ENCODE results near the gene PSMD14.

Gene PSMD14

DNA sequence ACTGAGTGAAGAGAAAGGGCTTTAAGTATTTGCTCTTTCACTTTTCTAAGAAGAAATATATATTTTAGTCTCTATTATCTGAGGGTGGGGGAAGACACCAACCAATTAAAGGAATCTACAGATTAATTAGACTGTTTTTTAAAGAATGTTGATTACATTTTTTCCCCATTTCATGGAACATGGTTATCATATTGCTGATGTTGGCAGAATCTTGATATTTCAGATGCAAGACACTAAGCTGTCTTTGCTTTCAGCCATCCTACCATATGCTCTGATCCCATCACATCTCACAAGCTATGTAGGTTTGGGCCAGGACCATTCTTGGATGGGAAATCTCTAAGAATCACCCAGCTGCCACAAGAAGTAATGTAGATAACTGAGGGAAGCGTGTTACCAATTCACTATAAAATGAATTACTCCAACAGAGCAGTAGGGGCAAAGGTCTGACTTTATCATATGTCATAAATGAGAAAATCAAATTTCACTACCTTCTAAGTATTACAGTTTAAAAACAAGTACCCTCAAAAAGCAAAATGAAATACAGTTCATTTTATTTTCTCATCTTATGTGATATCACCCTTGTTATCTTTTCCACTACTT, 101.2 kb downstream of the PSMD14 start:
- TF ChIP-seq GATA3 (IDR thresholded peaks at IDR 0.05; ENCODE audit: low read depth, low read length) (no peak), GATA2 (IDR thresholded peaks at IDR 0.05; ENCODE audit: low read depth, low read length) (no peak)

DNA sequence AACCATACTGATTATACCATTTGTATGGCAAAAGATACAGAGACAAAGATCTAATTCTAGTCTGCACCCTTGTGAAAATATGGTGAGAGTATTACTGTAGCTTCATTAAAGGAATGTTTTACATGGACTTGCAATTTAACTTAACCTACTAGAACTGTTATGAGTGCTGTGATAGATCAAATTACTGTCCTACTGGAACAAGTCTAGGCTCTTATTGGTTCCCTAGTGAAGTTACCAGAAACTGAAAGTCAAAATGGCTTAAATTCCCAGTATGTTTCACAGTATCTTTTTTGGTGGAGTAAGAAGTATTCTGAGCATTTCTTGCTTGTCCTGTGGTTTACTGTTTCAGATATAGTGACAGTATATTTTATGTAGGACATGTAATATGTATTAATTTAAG, 104.1 kb downstream of the PSMD14 start:
- TF ChIP-seq GATA2 (IDR thresholded peaks at IDR 0.05; ENCODE audit: low read depth, low read length) (no peak), GATA3 (IDR thresholded peaks at IDR 0.05; ENCODE audit: low read depth, low read length) (no peak)

- TF ChIP-seq GATA3 (IDR thresholded peaks at IDR 0.05; ENCODE audit: low read depth, low read length) (no peak), GATA2 (IDR thresholded peaks at IDR 0.05; ENCODE audit: low read depth, low read length) (no peak)
Observed at GRCh38 chr2:161414042-161415033, 106.1 kb downstream of the PSMD14 start.

GRCh38 chr2:161415034-161415986, 107.1 kb downstream of the PSMD14 start:
- TF ChIP-seq GATA3 (IDR thresholded peaks at IDR 0.05; ENCODE audit: low read depth, low read length) (no peak), GATA2 (IDR thresholded peaks at IDR 0.05; ENCODE audit: low read depth, low read length) (no peak)

GRCh38 chr2:161415987-161416707, 107.9 kb downstream of the PSMD14 start, which contains the start of gene TBR1:
Gene TBR1, plus strand, starts transcription at chr2:161416297. Its CDS starts 114 bp downstream, at chr2:161416411.
- TF ChIP-seq GATA2 (IDR thresholded peaks at IDR 0.05; ENCODE audit: low read depth, low read length): no peak
- TF ChIP-seq GATA3 (IDR thresholded peaks at IDR 0.05; ENCODE audit: low read depth, low read length): no peak

GRCh38 chr2:161416708-161417437, 108.6 kb downstream of the PSMD14 start:
- no peak for TF ChIP-seq GATA2 (IDR thresholded peaks at IDR 0.05; ENCODE audit: low read depth, low read length)
- no peak for TF ChIP-seq GATA3 (IDR thresholded peaks at IDR 0.05; ENCODE audit: low read depth, low read length)

DNA sequence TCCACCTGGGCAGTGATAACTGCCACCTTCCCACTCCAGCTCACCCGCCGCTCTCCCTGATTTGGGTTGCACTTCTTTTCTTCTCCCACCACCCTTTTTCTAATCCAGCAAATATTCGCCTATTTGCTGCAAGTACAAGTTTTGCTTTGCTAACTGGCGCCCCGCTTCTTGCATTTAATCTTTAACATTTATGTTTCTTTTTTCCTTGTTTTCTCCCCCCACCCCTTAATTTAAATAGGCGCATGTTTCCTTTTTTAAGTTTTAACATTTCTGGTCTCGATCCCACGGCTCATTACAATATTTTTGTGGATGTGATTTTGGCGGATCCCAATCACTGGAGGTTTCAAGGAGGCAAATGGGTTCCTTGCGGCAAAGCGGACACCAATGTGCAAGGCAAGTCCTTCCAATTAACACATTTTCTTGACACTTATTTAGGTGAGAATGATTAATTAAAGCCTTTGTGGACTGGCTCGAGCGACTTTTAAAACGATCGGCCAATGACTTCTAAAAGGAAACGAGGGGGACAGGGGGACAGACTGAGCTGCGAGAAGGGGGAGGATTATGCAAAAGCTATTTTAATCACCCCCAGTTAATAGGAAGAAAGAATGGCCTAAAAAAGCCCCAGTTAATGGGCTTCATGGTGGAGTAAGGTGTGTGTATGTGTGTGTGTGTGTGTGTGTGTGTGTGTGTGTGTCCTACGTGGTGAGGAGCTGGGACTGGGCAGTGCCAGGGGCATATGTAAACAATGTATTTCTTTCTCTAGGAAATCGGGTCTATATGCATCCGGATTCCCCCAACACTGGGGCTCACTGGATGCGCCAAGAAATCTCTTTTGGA, 109.4 kb downstream of the PSMD14 start:
- TF ChIP-seq GATA2 (IDR thresholded peaks at IDR 0.05; ENCODE audit: low read depth, low read length): no peak
- TF ChIP-seq GATA3 (IDR thresholded peaks at IDR 0.05; ENCODE audit: low read depth, low read length): no peak

- TF ChIP-seq GATA2 (IDR thresholded peaks at IDR 0.05; ENCODE audit: low read depth, low read length) (no peak), GATA3 (IDR thresholded peaks at IDR 0.05; ENCODE audit: low read depth, low read length) (no peak)
Observed at GRCh38 chr2:161418275-161418714, 110.1 kb downstream of the PSMD14 start.

- TF ChIP-seq GATA2 (IDR thresholded peaks at IDR 0.05; ENCODE audit: low read depth, low read length): no peak
- no peak for TF ChIP-seq GATA3 (IDR thresholded peaks at IDR 0.05; ENCODE audit: low read depth, low read length)
Observed at GRCh38 chr2:161418715-161419637, 110.8 kb downstream of the PSMD14 start.

- TF ChIP-seq GATA2 (IDR thresholded peaks at IDR 0.05; ENCODE audit: low read depth, low read length) (no peak), GATA3 (IDR thresholded peaks at IDR 0.05; ENCODE audit: low read depth, low read length) (no peak)
Observed at GRCh38 chr2:161419638-161420190, 111.5 kb downstream of the PSMD14 start.

All from SH-SY5Y (cell line).